Transverse colon (tissue), 4 donors: ENCODE measurements around the gene SALL2.

Experiments
- EP300 ChIP-seq: sonication (generic); formaldehyde crosslinking; IDR thresholded peaks from one replicate; pipeline ENCODE4 v1.6.1; 2017; ENCODE audit warnings: antibody characterized with exemption, low read depth
- POLR2A ChIP-seq: fragments of 450-650 bp; IDR thresholded peaks from one replicate; pipeline ENCODE4 v1.6.1; 2016; ENCODE audit warnings: antibody characterized with exemption, mild to moderate bottlenecking, moderate library complexity
- POLR2AphosphoS5 ChIP-seq, 3 donors: sonication (generic); formaldehyde crosslinking; IDR thresholded peaks; one replicate each; pipeline ENCODE4 v1.6.1; 2016; ENCODE audit warnings: antibody characterized with exemption in 3 of 3
- TF ChIP-seq, protein P1 (sequence below), 5 experiments: fragments of 200-600 bp in 3 of 5; fragments of 450-650 bp in 2 of 5; sonication (generic) in 3 of 5; IDR thresholded peaks; 1 replicate in 2 of 5; 2 replicates in 3 of 5; pipeline ENCODE4 v1.5.1; 2016 to 2017; ENCODE audit warnings: antibody characterized with exemption in 5 of 5, inconsistent platforms in 3 of 5, mild to moderate bottlenecking in 2 of 5, moderate library complexity in 1 of 5

- TF ChIP-seq, protein P1, sequence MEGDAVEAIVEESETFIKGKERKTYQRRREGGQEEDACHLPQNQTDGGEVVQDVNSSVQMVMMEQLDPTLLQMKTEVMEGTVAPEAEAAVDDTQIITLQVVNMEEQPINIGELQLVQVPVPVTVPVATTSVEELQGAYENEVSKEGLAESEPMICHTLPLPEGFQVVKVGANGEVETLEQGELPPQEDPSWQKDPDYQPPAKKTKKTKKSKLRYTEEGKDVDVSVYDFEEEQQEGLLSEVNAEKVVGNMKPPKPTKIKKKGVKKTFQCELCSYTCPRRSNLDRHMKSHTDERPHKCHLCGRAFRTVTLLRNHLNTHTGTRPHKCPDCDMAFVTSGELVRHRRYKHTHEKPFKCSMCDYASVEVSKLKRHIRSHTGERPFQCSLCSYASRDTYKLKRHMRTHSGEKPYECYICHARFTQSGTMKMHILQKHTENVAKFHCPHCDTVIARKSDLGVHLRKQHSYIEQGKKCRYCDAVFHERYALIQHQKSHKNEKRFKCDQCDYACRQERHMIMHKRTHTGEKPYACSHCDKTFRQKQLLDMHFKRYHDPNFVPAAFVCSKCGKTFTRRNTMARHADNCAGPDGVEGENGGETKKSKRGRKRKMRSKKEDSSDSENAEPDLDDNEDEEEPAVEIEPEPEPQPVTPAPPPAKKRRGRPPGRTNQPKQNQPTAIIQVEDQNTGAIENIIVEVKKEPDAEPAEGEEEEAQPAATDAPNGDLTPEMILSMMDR (IDR thresholded peaks at IDR 0.05): no peak
- TF ChIP-seq POLR2AphosphoS5 (IDR thresholded peaks at IDR 0.05): no peak
- TF ChIP-seq EP300: no peak
- TF ChIP-seq POLR2A: no peak
These were observed 10.4 kb upstream of the SALL2 start for GRCh38 chr14:21536418-21537089.
